Endodermal cell (in vitro differentiated cells): Measurements from ENCODE around the gene TCP11. TPM values are rescaled to one million over a fixed set of nuclear protein-coding genes. Genes with fewer than 3 reads are reported as not detected.

ENCODE experiments used
- DNase-seq: peaks from one replicate; pipeline ENCODE4 v3.0.0-alpha.2; 2017
- H3K27ac ChIP-seq: 2 replicates; pipeline ENCODE4 v1.5.1; 2013; ENCODE audit warnings: mild to moderate bottlenecking, low read depth, low read length, moderate library complexity
- H3K27me3 ChIP-seq: 2 replicates; pipeline ENCODE4 v1.6.1; 2013; ENCODE audit warnings: mild to moderate bottlenecking, low read length, moderate library complexity; ENCODE audit not compliant: insufficient read depth, control insufficient read depth, poor library complexity, severe bottlenecking
- H3K36me3 ChIP-seq: 2 replicates; pipeline ENCODE4 v1.7.0; 2013; ENCODE audit warnings: mild to moderate bottlenecking, low read length, moderate library complexity; ENCODE audit not compliant: control insufficient read depth, insufficient read depth
- H3K4me1 ChIP-seq: one replicate; pipeline ENCODE4 v1.7.0; 2013; ENCODE audit warnings: low read length; ENCODE audit not compliant: control insufficient read depth, insufficient read depth
- H3K4me3 ChIP-seq: 2 replicates; pipeline ENCODE4 v1.5.1; 2013; ENCODE audit warnings: mild to moderate bottlenecking, low read length, moderate library complexity
- H3K9ac ChIP-seq: 2 replicates; pipeline ENCODE4 v1.6.1; 2013; ENCODE audit warnings: mild to moderate bottlenecking, low read length, moderate library complexity; ENCODE audit not compliant: poor library complexity, severe bottlenecking; ENCODE audit errors: extremely low read depth
- H3K9me3 ChIP-seq: 2 replicates; pipeline ENCODE4 v1.6.1; 2013; ENCODE audit warnings: mild to moderate bottlenecking, low read length, moderate library complexity; ENCODE audit not compliant: control insufficient read depth
- H3K27ac Mint-ChIP-seq: 2 replicates; pipeline ENCODE4 v1.8.0; 2020; ENCODE audit warnings: mixed read lengths
- H3K27me3 Mint-ChIP-seq: 2 replicates; pipeline ENCODE4 v1.8.0; 2021; ENCODE audit warnings: mild to moderate bottlenecking, mixed read lengths; ENCODE audit not compliant: insufficient read depth
- H3K36me3 Mint-ChIP-seq: 2 replicates; pipeline ENCODE4 v1.8.0; 2020; ENCODE audit warnings: low read depth, mixed read lengths
- H3K4me1 Mint-ChIP-seq: 2 replicates; pipeline ENCODE4 v1.8.0; 2020; ENCODE audit warnings: mixed read lengths
- H3K4me3 Mint-ChIP-seq: 2 replicates; pipeline ENCODE4 v1.8.0; 2020; ENCODE audit warnings: mild to moderate bottlenecking, moderate library complexity, mixed read lengths
- H3K9me3 Mint-ChIP-seq: 2 replicates; pipeline ENCODE4 v1.8.0; 2020; ENCODE audit warnings: mild to moderate bottlenecking, mixed read lengths
- CTCF ChIP-seq: fragments of 200-600 bp; sonication (generic); conservative IDR thresholded peaks from 2 replicates; pipeline ENCODE4 v1.5.0; 2021; ENCODE audit warnings: antibody characterized with exemption, mild to moderate bottlenecking
- WGBS, 2 experiments: methylation state at CpG; one replicate each; pipeline versions ENCODE4 v1.1.5 to v1.1.7; 2013; ENCODE audit warnings: missing lambda C conversion rate in 2 of 2, mixed read lengths in 1 of 2; ENCODE audit not compliant: insufficient coverage in 1 of 2, insufficient read length in 1 of 2; 5-methylcytosine and 5-hydroxymethylcytosine counted together
- total RNA-seq, 2 donors: library from RNA; stranded (reverse); fragmentation: NEBNext Ultra II Directional in 1 of 2; extraction: Animal tissue kit (Norgen Biotek cat#: 25700) in 1 of 2; gene quantifications; 2 replicates in 1 of 2; 3 replicates in 1 of 2; pipeline ENCODE4 v1.2.1, GENCODE V29; 2021

Gene TCP11
- total RNA-seq, 2 donors from 2014 or later: not detected

GRCh38 chr6:35149891-35150566 is 8.9 kb upstream of the TCP11 start:
- Mint-ChIP-seq H3K4me1 (peaks cover 28% of the 10 kb centered on the region), H3K27me3 (peaks cover 41% of the 10 kb centered on the region), H3K36me3 (no peaks in the 10 kb centered on the region), H3K9me3 (no peaks in the 10 kb centered on the region), H3K27ac (no peak overlapping the region), H3K4me3 (no peak overlapping the region)
- Histone ChIP-seq H3K9ac (no peak overlapping the region), H3K36me3 (no peaks in the 10 kb centered on the region), H3K27me3 (peaks cover 5% of the 10 kb centered on the region), H3K27ac (no peak overlapping the region), H3K9me3 (no peaks in the 10 kb centered on the region), H3K4me3 (no peak overlapping the region), H3K4me1 (peaks cover 4% of the 10 kb centered on the region)
- no peak for TF ChIP-seq CTCF
- WGBS, 2 experiments: 93 to 95% methylated on average over 12 to 16 of the region's 16 CpGs
- peak; percentile 46 for DNase-seq

GRCh38 chr6:35148167-35148741 is 7.1 kb upstream of the TCP11 start:
- peaks cover 5% of the 10 kb centered on the region for H3K27me3 ChIP-seq
- no peak for TF ChIP-seq CTCF
- H3K4me3 Mint-ChIP-seq: peak overlapping the region; percentile 30
- H3K27me3 Mint-ChIP-seq: peaks cover 41% of the 10 kb centered on the region
- 4 to 10% methylated on average over 4 to 8 of the region's 8 CpGs for WGBS, 2 experiments
- no peak overlapping the region for H3K4me3 ChIP-seq
- no peaks in the 10 kb centered on the region for H3K36me3 ChIP-seq
- H3K27ac ChIP-seq: peak overlapping the region; percentile 87
- peak overlapping the region; percentile 12 for H3K9ac ChIP-seq
- peaks cover 28% of the 10 kb centered on the region for H3K4me1 Mint-ChIP-seq
- H3K36me3 Mint-ChIP-seq: no peaks in the 10 kb centered on the region
- H3K9me3 ChIP-seq: no peaks in the 10 kb centered on the region
- H3K9me3 Mint-ChIP-seq: no peaks in the 10 kb centered on the region
- DNase-seq: peak; percentile 93
- peak overlapping the region; percentile 81 for H3K27ac Mint-ChIP-seq
- peaks cover 4% of the 10 kb centered on the region for H3K4me1 ChIP-seq

DNA sequence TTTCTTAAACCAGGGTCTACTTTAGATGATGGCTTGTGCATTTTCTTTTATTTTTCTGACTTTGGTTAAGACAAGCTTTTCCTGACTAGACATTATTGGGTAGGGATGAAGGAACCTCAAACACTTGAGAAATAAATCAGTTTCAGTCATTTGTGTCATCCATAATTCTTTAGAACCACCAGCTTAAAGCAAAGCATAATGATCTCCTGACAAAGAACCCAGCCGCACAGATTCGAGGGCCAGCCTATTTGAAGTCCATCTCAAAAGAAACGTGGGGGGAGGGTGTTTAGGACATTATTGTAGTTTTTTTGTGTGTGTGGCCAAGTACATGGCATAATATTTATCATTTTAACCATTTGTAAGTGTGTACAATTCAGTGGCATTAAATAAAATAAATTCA is 6.3 kb upstream of the TCP11 start:
- H3K36me3 Mint-ChIP-seq: no peaks in the 10 kb centered on the region
- Histone ChIP-seq H3K4me1 (peaks cover 4% of the 10 kb centered on the region), H3K9me3 (no peaks in the 10 kb centered on the region), H3K4me3 (no peak overlapping the region), H3K27me3 (peaks cover 5% of the 10 kb centered on the region), H3K36me3 (no peaks in the 10 kb centered on the region), H3K9ac (no peak overlapping the region), H3K27ac (peak overlapping the region; percentile 87)
- peak overlapping the region; percentile 81 for H3K27ac Mint-ChIP-seq
- TF ChIP-seq CTCF: no peak
- no peak for DNase-seq
- peak overlapping the region; percentile 30 for H3K4me3 Mint-ChIP-seq
- H3K4me1 Mint-ChIP-seq: peaks cover 28% of the 10 kb centered on the region
- WGBS, 2 experiments: 49% methylated on average over 3 of the region's 3 CpGs; no CpG with 5 or more reads in 1 of the 2 experiments
- H3K27me3 Mint-ChIP-seq: peaks cover 45% of the 10 kb centered on the region
- no peaks in the 10 kb centered on the region for H3K9me3 Mint-ChIP-seq
